ENCODE data around the gene CYP2E1.

DNA sequence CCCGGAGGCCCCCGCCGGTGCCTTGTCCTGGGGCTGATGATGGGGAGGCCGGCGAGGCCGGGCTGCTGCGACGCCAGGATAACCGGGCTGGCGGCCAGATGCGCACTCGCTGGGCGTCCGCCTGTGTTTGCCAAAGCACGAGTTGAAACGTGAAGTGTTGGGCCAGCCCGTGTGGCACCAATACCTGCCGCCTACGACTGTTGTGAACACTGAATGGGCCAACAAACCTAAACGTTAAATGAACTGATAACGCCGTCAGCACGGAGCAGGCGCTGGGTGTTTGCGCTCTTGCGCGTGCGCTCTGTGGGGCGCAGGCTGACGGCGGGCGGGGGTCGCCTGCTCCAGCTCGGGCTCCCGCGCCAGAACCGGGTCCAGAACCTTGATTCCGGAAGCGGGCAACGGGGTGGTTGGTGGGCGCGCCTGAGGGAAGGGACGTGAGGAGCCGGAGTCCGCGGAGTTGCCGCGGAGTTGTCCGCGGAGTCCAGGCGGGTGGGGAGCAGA lies 658 bp downstream of the CYP2E1 start:
- TF ChIP-seq POLR2A (IDR thresholded peaks at IDR 0.05; ENCODE audit: low read depth, low read length) (no peak), POLR2AphosphoS5 (IDR thresholded peaks at IDR 0.05; ENCODE audit: low read depth, low read length) (no peak), TAF1 (IDR thresholded peaks at IDR 0.05; ENCODE audit: low read depth, low read length) (no peak)

All from GM12891 (cell line).